H1 (cell line): ENCODE data around the gene TBX2. TPM values are rescaled to one million over a fixed set of nuclear protein-coding genes. Genes with fewer than 3 reads are reported as not detected.

Experiments used
- CTCF ChIA-PET: fragments of 300-600 bp; sonication (Branson Sonifier 250); formaldehyde crosslinking; loops from one replicate; lab custom pipeline; 2021; ENCODE audit not compliant: partially characterized antibody; lab: Charles Lee
- POLR2A ChIA-PET: fragments of 300-600 bp; sonication (Branson Sonifier 250); formaldehyde crosslinking; loops from one replicate; lab custom pipeline; 2021; ENCODE audit warnings: inconsistent platforms; ENCODE audit not compliant: partially characterized antibody; lab: Charles Lee
- DNase-seq, 2 experiments: peaks; one replicate each; pipeline versions ENCODE4 v3.0.0 to v3.0.0-alpha.2; 2010 to 2022; ENCODE audit warnings: low spot score in 2 of 2, low read depth in 1 of 2, mixed read lengths in 1 of 2
- FAIRE-seq: peaks from 2 replicates; lab custom pipeline; 2011; peaks lifted over from hg19 to GRCh38; lab: Jason Lieb, UNC
- H2AFZ ChIP-seq: 2 replicates; pipeline ENCODE4 v1.8.1; 2012; ENCODE audit warnings: low read length, inconsistent platforms
- H2AK5ac ChIP-seq: 2 replicates; pipeline ENCODE4 v1.6.1; 2013; ENCODE audit warnings: low read depth, low read length
- H2BK120ac ChIP-seq: replicated peaks from 2 replicates; pipeline ENCODE3; 2013; ENCODE audit warnings: low read depth, low read length, inconsistent platforms
- H2BK12ac ChIP-seq: 2 replicates; pipeline ENCODE4 v1.6.1; 2013; ENCODE audit warnings: low read depth, low read length
- H2BK15ac ChIP-seq: 2 replicates; pipeline ENCODE4 v1.6.1; 2013; ENCODE audit warnings: low read length
- H2BK20ac ChIP-seq: 2 replicates; pipeline ENCODE4 v1.6.1; 2013; ENCODE audit warnings: low read length
- H2BK5ac ChIP-seq: 2 replicates; pipeline ENCODE4 v1.6.1; 2013; ENCODE audit warnings: low read depth, low read length
- H3K14ac ChIP-seq: 2 replicates; pipeline ENCODE4 v1.6.1; 2013; ENCODE audit warnings: inconsistent platforms; ENCODE audit not compliant: insufficient read length
- H3K18ac ChIP-seq: 2 replicates; pipeline ENCODE4 v1.6.1; 2013; ENCODE audit warnings: low read length; ENCODE audit errors: extremely low read depth
- H3K23ac ChIP-seq: 2 replicates; pipeline ENCODE4 v1.6.1; 2013; ENCODE audit warnings: inconsistent platforms; ENCODE audit not compliant: insufficient read length
- H3K23me2 ChIP-seq: 2 replicates; pipeline ENCODE4 v1.6.1; 2013; ENCODE audit warnings: low read depth, low read length
- H3K27ac ChIP-seq: 2 replicates; pipeline ENCODE4 v1.6.1; 2011; ENCODE audit warnings: low read depth, low read length, inconsistent platforms
- H3K27me3 ChIP-seq, 4 experiments: replicated peaks in 1 of 4; 1 replicate in 1 of 4; 2 replicates in 3 of 4; pipeline versions ENCODE4 v1.6.1 to v1.8.1; 2011 to 2013; ENCODE audit warnings: low read length in 3 of 4, mild to moderate bottlenecking in 3 of 4, inconsistent platforms in 2 of 4, mixed read lengths in 2 of 4, moderate library complexity in 1 of 4; ENCODE audit not compliant: control insufficient read depth in 3 of 4, insufficient read depth in 3 of 4; ENCODE audit errors: extremely low read depth in 1 of 4
- H3K36me3 ChIP-seq, 4 experiments: 2 replicates each; pipeline versions ENCODE4 v1.6.1 to v1.8.1; 2011 to 2013; ENCODE audit warnings: mild to moderate bottlenecking in 4 of 4, low read length in 3 of 4, moderate library complexity in 2 of 4, control low read depth in 1 of 4, inconsistent platforms in 1 of 4; ENCODE audit not compliant: insufficient read depth in 4 of 4, control insufficient read depth in 2 of 4
- H3K4ac ChIP-seq: replicated peaks from 2 replicates; pipeline ENCODE3; 2013; ENCODE audit warnings: low read length, low read depth, mixed read lengths, inconsistent platforms; ENCODE audit not compliant: insufficient read length
- H3K4me1 ChIP-seq, 4 experiments: replicated peaks in 1 of 4; 1 replicate in 1 of 4; 2 replicates in 3 of 4; pipeline versions ENCODE4 v1.6.1 to v1.8.1; 2011 to 2013; ENCODE audit warnings: low read length in 3 of 4, inconsistent platforms in 2 of 4, mixed read lengths in 1 of 4; ENCODE audit not compliant: insufficient read depth in 4 of 4, control insufficient read depth in 3 of 4
- H3K4me2 ChIP-seq, 2 experiments: 2 replicates each; pipeline versions ENCODE4 v1.6.1 to v1.8.1; 2011 to 2013; ENCODE audit warnings: low read depth in 2 of 2, low read length in 2 of 2, control low read depth in 1 of 2, inconsistent platforms in 1 of 2, mild to moderate bottlenecking in 1 of 2; ENCODE audit not compliant: insufficient read depth in 1 of 2
- H3K4me3 ChIP-seq, 4 experiments: fragments of 200-600, 300-600 bp in 1 of 4; sonication (generic), shearing (Covaris generic), sonication (Bioruptor Twin) in 1 of 4; 2 replicates each; pipeline versions ENCODE4 v1.5.1 to v1.8.1; 2011 to 2016; ENCODE audit warnings: low read length in 4 of 4, low read depth in 3 of 4, control low read depth in 2 of 4, inconsistent platforms in 2 of 4, mild to moderate bottlenecking in 2 of 4, mixed read lengths in 1 of 4, moderate library complexity in 1 of 4; ENCODE audit not compliant: insufficient read depth in 2 of 4; ENCODE audit errors: extremely low read depth in 1 of 4
- H3K56ac ChIP-seq: replicated peaks from 2 replicates; pipeline ENCODE3; 2013; ENCODE audit warnings: low read depth, mild to moderate bottlenecking, mixed read lengths, low read length, inconsistent platforms; ENCODE audit not compliant: insufficient read length
- H3K79me1 ChIP-seq: 2 replicates; pipeline ENCODE4 v1.6.1; 2013; ENCODE audit warnings: low read depth, low read length, control low read depth
- H3K79me2 ChIP-seq, 2 experiments: 2 replicates each; pipeline versions ENCODE4 v1.6.1 to v1.8.1; 2012 to 2013; ENCODE audit warnings: low read length in 2 of 2, mild to moderate bottlenecking in 2 of 2, inconsistent platforms in 1 of 2; ENCODE audit not compliant: insufficient read depth in 2 of 2, control insufficient read depth in 1 of 2
- H3K9ac ChIP-seq, 4 experiments: replicated peaks in 1 of 4; 1 replicate in 1 of 4; 2 replicates in 3 of 4; pipeline versions ENCODE4 v1.6.1 to v1.8.1; 2011 to 2013; ENCODE audit warnings: low read depth in 3 of 4, low read length in 3 of 4, control low read depth in 2 of 4, mild to moderate bottlenecking in 2 of 4, moderate library complexity in 2 of 4, inconsistent platforms in 1 of 4; ENCODE audit errors: extremely low read depth in 1 of 4
- H3K9me3 ChIP-seq, 2 experiments: 2 replicates each; pipeline versions ENCODE4 v1.6.1 to v1.8.1; 2012 to 2013; ENCODE audit warnings: mild to moderate bottlenecking in 2 of 2, moderate library complexity in 2 of 2, control low read depth in 1 of 2, inconsistent platforms in 1 of 2, low read depth in 1 of 2, low read length in 1 of 2, mixed read lengths in 1 of 2; ENCODE audit not compliant: insufficient read depth in 2 of 2
- H4K20me1 ChIP-seq, 2 experiments: replicated peaks in 1 of 2; 2 replicates each; pipeline versions ENCODE3 to v1.8.1; 2011 to 2013; ENCODE audit warnings: inconsistent platforms in 2 of 2, low read length in 2 of 2, mild to moderate bottlenecking in 1 of 2; ENCODE audit not compliant: insufficient read depth in 2 of 2, control insufficient read depth in 1 of 2
- H4K5ac ChIP-seq: 2 replicates; pipeline ENCODE4 v1.6.1; 2013; ENCODE audit warnings: low read length, low read depth, mixed read lengths, inconsistent platforms; ENCODE audit not compliant: insufficient read length
- H4K8ac ChIP-seq: 2 replicates; pipeline ENCODE4 v1.8.0; 2013; ENCODE audit warnings: mild to moderate bottlenecking, moderate library complexity, low read length, inconsistent platforms; ENCODE audit not compliant: insufficient read depth; ENCODE audit errors: extremely low read depth
- H4K91ac ChIP-seq: replicated peaks from 2 replicates; pipeline ENCODE3; 2013; ENCODE audit warnings: low read length, mixed read lengths, inconsistent platforms; ENCODE audit not compliant: insufficient read length
- BRCA1 ChIP-seq: IDR thresholded peaks from 2 replicates; pipeline ENCODE4 v1.6.1; 2012; ENCODE audit warnings: low read depth, low read length, improper control_type of control experiment
- CREB1 ChIP-seq: IDR thresholded peaks from 2 replicates; pipeline ENCODE4 v1.6.1; 2012; ENCODE audit warnings: inconsistent platforms
- GTF2F1 ChIP-seq: IDR thresholded peaks from 2 replicates; pipeline ENCODE4 v1.6.1; 2012; ENCODE audit warnings: low read depth, low read length, improper control_type of control experiment, borderline replicate concordance
- RBBP5 ChIP-seq: IDR thresholded peaks from 2 replicates; pipeline ENCODE4 v1.7.1; 2012; ENCODE audit warnings: low read depth, mild to moderate bottlenecking, inconsistent platforms, low read length, moderate library complexity, borderline replicate concordance
- SP1 ChIP-seq: IDR thresholded peaks from 2 replicates; pipeline ENCODE4 v1.6.1; 2011; ENCODE audit warnings: low read depth, low read length
- WGBS, 2 experiments: shearing (Covaris generic) in 1 of 2; methylation state at CpG; one replicate each; pipeline versions ENCODE4 v1.1.6 to v1.1.7; 2013 to 2015; ENCODE audit warnings: low lambda C conversion rate in 2 of 2, mixed read lengths in 2 of 2, inconsistent platforms in 1 of 2, low coverage in 1 of 2, missing lambda C conversion rate in 1 of 2; ENCODE audit not compliant: insufficient replicate concordance in 2 of 2, insufficient coverage in 1 of 2, insufficient read length in 1 of 2; ENCODE audit errors: extremely low coverage in 1 of 2, missing lambda C conversion rate in 1 of 2; 5-methylcytosine and 5-hydroxymethylcytosine counted together
- polyA plus RNA-seq, 7 experiments: library from polyadenylated mRNA; depleted of rRNA in 3 of 7; stranded (reverse) in 5 of 7; unstranded in 2 of 7; fragments of >200 nt in 5 of 7; fragments of 200-250 nt in 2 of 7; gene quantifications; 1 replicate in 5 of 7; 2 replicates in 1 of 7; 4 replicates in 1 of 7; pipeline versions ENCODE4 v1.2.1 to v1.2.3, GENCODE V29; 2011 to 2013; ENCODE audit warnings: missing spikeins in 2 of 7, mixed read lengths in 2 of 7
- total RNA-seq: library from RNA; stranded (reverse); fragmentation: NEBNext Ultra II Directional; extraction: Animal tissue kit (Norgen Biotek cat#: 25700); gene quantifications from 2 replicates; pipeline ENCODE4 v1.2.1, GENCODE V29; 2021

The TBX2 gene
- total and polyA plus RNA-seq, 2 of the 8 experiments (the other 6 are each of a cell fraction or from before 2014, with no cell fraction given), result not detected

GRCh38 chr17:61381537-61381936, 18.1 kb upstream of the TBX2 start:
- Histone ChIP-seq H3K18ac (no peak overlapping the region), H3K14ac (no peak overlapping the region), H3K4me1 (peaks cover 0 to 2% (median 0%) of the 10 kb centered on the region in 4 experiments; a peak in 2 of 7 replicates), H3K23me2 (no peaks in the 10 kb centered on the region), H3K36me3 (no peaks in the 10 kb centered on the region), H2AFZ (no peak overlapping the region), H3K56ac (no peak overlapping the region), H2BK15ac (no peak overlapping the region), H2BK120ac (no peak overlapping the region), H2BK20ac (no peak overlapping the region), H3K23ac (no peak overlapping the region), H3K9me3 (no peaks in the 10 kb centered on the region), H2BK12ac (no peak overlapping the region), H4K5ac (no peak overlapping the region), H3K27ac (no peak overlapping the region), H2AK5ac (no peak overlapping the region), H3K9ac (no peak overlapping the region), H3K4me3 (no peak overlapping the region), H3K4me2 (no peak overlapping the region), H4K91ac (no peak overlapping the region), H3K79me2 (no peaks in the 10 kb centered on the region), H3K79me1 (no peaks in the 10 kb centered on the region; the same call in 1 of the 2 replicates), H2BK5ac (no peak overlapping the region), H3K4ac (no peak overlapping the region), H4K8ac (no peak overlapping the region), H3K27me3 (no peaks in the 10 kb centered on the region), H4K20me1 (no peaks in the 10 kb centered on the region)
- no peak for DNase-seq
- ChIA-PET CTCF (interaction anchor here (1.0 to 2.4 kb wide), 4 partner anchors 8 to 30 kb away, joined by 4 to 10 read pairs (median 6); no protein-coding TSS in a partner anchor), POLR2A (no interaction called here)
- 93% methylated on average over 5 of the region's 5 CpGs; no CpG with 5 or more reads in 1 of the 2 experiments for WGBS, 2 experiments
- no peak for FAIRE-seq
- no peak for TF ChIP-seq BRCA1
- TF ChIP-seq CREB1, result no peak
- no peak for TF ChIP-seq GTF2F1
- TF ChIP-seq RBBP5, result no peak
- no peak for TF ChIP-seq SP1
